Smooth muscle cell (in vitro differentiated cells): Measurements from ENCODE around the gene DENND5B. TPM values are rescaled to one million over a fixed set of nuclear protein-coding genes. Genes with fewer than 3 reads are reported as not detected.

Source experiments
- DNase-seq: peaks from one replicate; lab custom pipeline; 2025; ENCODE audit not compliant: unreplicated experiment; lab: John Stamatoyannopoulos, UW
- H2AFZ ChIP-seq: fragments of 200-600 bp; sonication (generic); 2 replicates; pipeline ENCODE4 v1.6.0; 2016; ENCODE audit warnings: antibody characterized with exemption, low read depth, mild to moderate bottlenecking
- H3F3A ChIP-seq: fragments of 200-600 bp; sonication (generic); 2 replicates; pipeline ENCODE4 v1.6.0; 2017; ENCODE audit warnings: antibody characterized with exemption, low read depth
- H3K27ac ChIP-seq: fragments of 200-600 bp; sonication (generic); 2 replicates; pipeline ENCODE4 v1.5.1; 2016; ENCODE audit warnings: low read depth, mild to moderate bottlenecking
- H3K27me3 ChIP-seq: fragments of 200-600 bp; sonication (generic); 2 replicates; pipeline ENCODE4 v1.6.1; 2016; ENCODE audit warnings: low read depth, mild to moderate bottlenecking
- H3K36me3 ChIP-seq: fragments of 200-600 bp; sonication (generic); 2 replicates; pipeline ENCODE4 v1.5.1; 2016; ENCODE audit warnings: low read depth
- H3K4me1 ChIP-seq: fragments of 200-600 bp; sonication (generic); 2 replicates; pipeline ENCODE4 v1.5.1; 2016; ENCODE audit warnings: low read depth
- H3K4me2 ChIP-seq: fragments of 200-600 bp; sonication (generic); 2 replicates; pipeline ENCODE4 v1.6.0; 2016; ENCODE audit warnings: mild to moderate bottlenecking
- H3K4me3 ChIP-seq: fragments of 200-600 bp; sonication (generic); 2 replicates; pipeline ENCODE4 v1.5.1; 2016; ENCODE audit warnings: mild to moderate bottlenecking
- H3K79me2 ChIP-seq: fragments of 200-600 bp; sonication (generic); 2 replicates; pipeline ENCODE4 v1.6.0; 2016; ENCODE audit warnings: low read depth, mild to moderate bottlenecking
- H3K9ac ChIP-seq: fragments of 200-600 bp; sonication (generic); 2 replicates; pipeline ENCODE4 v1.6.0; 2016; ENCODE audit warnings: low read depth
- H3K9me3 ChIP-seq: fragments of 200-600 bp; sonication (generic); replicated peaks from 2 replicates; pipeline ENCODE4 v1.5.1; 2016; ENCODE audit warnings: low read depth
- H4K20me1 ChIP-seq: fragments of 200-600 bp; sonication (generic); 2 replicates; pipeline ENCODE4 v1.6.0; 2016; ENCODE audit warnings: low read depth
- WGBS: methylation state at CpG from one replicate; pipeline ENCODE4 v1.1.7; 2016; ENCODE audit warnings: low lambda C conversion rate; 5-methylcytosine and 5-hydroxymethylcytosine counted together
- polyA plus RNA-seq: library from polyadenylated mRNA; unstranded; fragments of >200 nt; fragmentation: Nextera tagmentation; extraction: Ambion mirVana; gene quantifications from 2 replicates; pipeline ENCODE4 v1.2.1, GENCODE V29; 2016
- total RNA-seq: library from RNA; depleted of rRNA; stranded (reverse); fragments of >200 nt; gene quantifications from 2 replicates; pipeline ENCODE4 v1.2.3, GENCODE V29; 2014
- TF ChIP-seq, protein P1 (sequence below): fragments of 200-600 bp; sonication (generic); IDR thresholded peaks from 2 replicates; pipeline ENCODE4 v1.5.1; 2017; ENCODE audit warnings: borderline replicate concordance, mild to moderate bottlenecking, antibody characterized with exemption; ENCODE audit not compliant: insufficient read depth, poor library complexity, severe bottlenecking

The DENND5B gene
- total and polyA plus RNA-seq, 2 experiments from 2014 or later: 12.3 to 12.7 TPM

GRCh38 chr12:31371256-31371620 lies 219.7 kb downstream of the DENND5B start:
- whole genome bisulfite sequencing: 63% methylated on average over 2 of the region's 2 CpGs
- no peaks in the 10 kb centered on the region for H3K27me3 ChIP-seq
- no peaks in the 10 kb centered on the region for H3K79me2 ChIP-seq
- H3K9ac ChIP-seq: no peak overlapping the region
- H4K20me1 ChIP-seq: no peaks in the 10 kb centered on the region
- TF ChIP-seq, protein P1, sequence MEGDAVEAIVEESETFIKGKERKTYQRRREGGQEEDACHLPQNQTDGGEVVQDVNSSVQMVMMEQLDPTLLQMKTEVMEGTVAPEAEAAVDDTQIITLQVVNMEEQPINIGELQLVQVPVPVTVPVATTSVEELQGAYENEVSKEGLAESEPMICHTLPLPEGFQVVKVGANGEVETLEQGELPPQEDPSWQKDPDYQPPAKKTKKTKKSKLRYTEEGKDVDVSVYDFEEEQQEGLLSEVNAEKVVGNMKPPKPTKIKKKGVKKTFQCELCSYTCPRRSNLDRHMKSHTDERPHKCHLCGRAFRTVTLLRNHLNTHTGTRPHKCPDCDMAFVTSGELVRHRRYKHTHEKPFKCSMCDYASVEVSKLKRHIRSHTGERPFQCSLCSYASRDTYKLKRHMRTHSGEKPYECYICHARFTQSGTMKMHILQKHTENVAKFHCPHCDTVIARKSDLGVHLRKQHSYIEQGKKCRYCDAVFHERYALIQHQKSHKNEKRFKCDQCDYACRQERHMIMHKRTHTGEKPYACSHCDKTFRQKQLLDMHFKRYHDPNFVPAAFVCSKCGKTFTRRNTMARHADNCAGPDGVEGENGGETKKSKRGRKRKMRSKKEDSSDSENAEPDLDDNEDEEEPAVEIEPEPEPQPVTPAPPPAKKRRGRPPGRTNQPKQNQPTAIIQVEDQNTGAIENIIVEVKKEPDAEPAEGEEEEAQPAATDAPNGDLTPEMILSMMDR: no peak
- H3K4me1 ChIP-seq: peaks cover 39% of the 10 kb centered on the region
- no peak overlapping the region for H3K27ac ChIP-seq
- H3F3A ChIP-seq: peaks cover 7% of the 10 kb centered on the region
- H3K4me3 ChIP-seq: peak overlapping the region; percentile 4
- no peaks in the 10 kb centered on the region for H3K36me3 ChIP-seq
- DNase-seq: no peak
- H3K4me2 ChIP-seq: peak overlapping the region; percentile 78
- no peaks in the 10 kb centered on the region for H3K9me3 ChIP-seq
- peak overlapping the region; percentile 98 for H2AFZ ChIP-seq

DNA sequence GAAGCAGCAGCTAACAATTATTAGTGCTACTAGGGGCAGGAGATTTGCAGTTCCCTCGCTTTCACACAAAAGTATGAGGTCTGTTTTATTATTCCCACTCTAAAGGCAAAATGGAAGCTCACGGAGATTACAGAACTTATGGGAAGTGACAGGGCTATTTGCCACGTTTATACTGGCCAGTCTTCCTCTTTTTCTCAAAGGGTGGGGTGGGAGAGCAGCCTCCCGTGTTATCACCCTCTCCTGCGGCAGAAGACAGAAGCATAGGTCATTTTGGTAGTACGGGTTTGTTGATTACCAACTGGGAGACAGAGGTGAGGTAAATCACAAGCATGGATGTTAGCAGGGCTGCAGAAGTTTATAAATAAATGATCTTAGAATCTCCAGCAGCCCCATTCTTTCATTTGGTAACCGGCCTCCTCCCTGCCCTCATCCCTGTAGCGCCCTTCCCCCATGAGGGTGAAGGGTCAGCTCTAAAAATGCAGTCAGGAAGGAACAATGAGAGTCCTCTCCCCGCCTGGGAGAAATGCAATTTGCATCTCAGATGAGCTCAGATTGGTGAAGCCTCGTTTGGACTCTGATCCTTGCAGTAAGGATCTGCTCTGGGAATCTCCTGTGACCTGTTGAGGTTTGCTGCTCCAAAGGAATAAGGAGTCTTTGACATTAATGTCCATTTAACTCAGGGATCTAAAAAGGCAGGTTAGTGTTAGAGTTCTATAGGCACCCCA lies 220.2 kb downstream of the DENND5B start:
- Histone ChIP-seq H3K36me3 (no peaks in the 10 kb centered on the region), H4K20me1 (no peaks in the 10 kb centered on the region), H3K27me3 (no peaks in the 10 kb centered on the region), H3K27ac (peak overlapping the region; percentile 45), H3K9ac (peak overlapping the region; percentile 57), H3K79me2 (no peaks in the 10 kb centered on the region), H3K4me3 (peak overlapping the region; percentile 35), H3K4me1 (peaks cover 39% of the 10 kb centered on the region), H3K9me3 (no peaks in the 10 kb centered on the region), H3K4me2 (peak overlapping the region; percentile 78), H3F3A (peaks cover 7% of the 10 kb centered on the region), H2AFZ (peak overlapping the region; percentile 98)
- no peak for DNase-seq
- TF ChIP-seq, protein P1: no peak
- WGBS: 23% methylated on average over 10 of the region's 10 CpGs

DNA sequence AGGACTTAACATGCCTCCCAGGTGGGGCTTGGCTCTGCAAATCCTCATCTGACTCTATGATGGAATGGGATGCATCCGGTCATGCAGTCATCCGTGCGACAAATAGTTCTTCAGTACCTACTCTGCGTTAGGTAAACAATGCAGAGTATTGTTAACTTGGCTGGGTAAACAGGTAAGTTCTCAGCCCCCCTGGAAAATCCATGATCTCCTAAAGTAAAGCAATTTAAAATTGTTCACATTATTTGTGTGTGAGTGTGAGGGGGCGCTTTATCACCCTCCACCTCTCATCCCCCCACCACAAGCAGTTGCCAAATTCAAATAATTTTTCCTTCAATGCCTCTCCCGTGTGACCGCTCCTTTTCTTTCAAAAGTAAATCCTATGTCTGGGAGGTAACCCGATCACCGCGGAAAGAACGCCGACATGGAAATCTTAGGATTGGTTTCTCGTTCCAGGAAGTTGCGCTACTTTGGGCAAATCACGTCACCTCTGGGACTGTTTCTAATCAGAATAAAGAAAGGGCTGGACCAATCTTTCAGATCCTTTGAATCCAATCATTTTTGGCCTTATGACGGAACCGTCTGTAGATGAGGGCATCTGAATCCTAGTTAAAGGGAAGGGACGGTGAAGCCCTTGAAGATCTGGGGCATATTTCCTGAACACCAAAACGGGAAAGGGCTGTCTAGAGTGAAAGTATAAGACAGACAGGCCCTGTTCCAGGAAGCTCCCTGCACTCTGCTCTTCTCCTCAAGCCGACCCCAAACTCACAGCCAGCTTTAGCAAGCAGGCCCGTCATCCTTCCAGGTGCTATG lies 221.0 kb downstream of the DENND5B start:
- WGBS: 31% methylated on average over 21 of the region's 21 CpGs
- Histone ChIP-seq H3K4me2 (peak overlapping the region; percentile 78), H3K27ac (peak overlapping the region; percentile 45), H3K9me3 (no peaks in the 10 kb centered on the region), H2AFZ (peak overlapping the region; percentile 98), H3K27me3 (no peaks in the 10 kb centered on the region), H3K79me2 (no peaks in the 10 kb centered on the region), H3K9ac (peak overlapping the region; percentile 57), H3K36me3 (no peaks in the 10 kb centered on the region), H3K4me1 (peaks cover 39% of the 10 kb centered on the region), H3K4me3 (peak overlapping the region; percentile 35), H3F3A (peaks cover 7% of the 10 kb centered on the region), H4K20me1 (no peaks in the 10 kb centered on the region)
- no peak for DNase-seq
- TF ChIP-seq, protein P1: no peak
